ENCODE results near the gene PRMT5.
"Not testable (repeated sequence)": the region's sequence is repeated elsewhere in the genome, so short reads cannot be mapped to it uniquely, and the experiment has no call there.

PRMT5 gene

GRCh38 chr14:22932146-22932545 is 3.0 kb upstream of the PRMT5 start:
- DNase-seq (ENCODE audit: low read depth in 2 of 2): no peak

- DNase-seq (ENCODE audit: low read depth in 2 of 2): no peak
Measured at GRCh38 chr14:22929961-22930364, 787 bp upstream of the PRMT5 start.

- no peak for DNase-seq (ENCODE audit: low read depth in 2 of 2)
Measured at GRCh38 chr14:22928237-22929103, 706 bp downstream of the PRMT5 start.

- no peak for DNase-seq (ENCODE audit: low read depth in 2 of 2)
Measured at GRCh38 chr14:22926316-22926715, 2.9 kb downstream of the PRMT5 start.

- DNase-seq (ENCODE audit: low read depth in 2 of 2): no peak
Measured at GRCh38 chr14:22925513-22925912, 3.7 kb downstream of the PRMT5 start.

GRCh38 chr14:22923746-22924145 is 5.4 kb downstream of the PRMT5 start:
- DNase-seq (ENCODE audit: low read depth in 2 of 2): no peak

GRCh38 chr14:22922294-22922693 is 6.9 kb downstream of the PRMT5 start:
- DNase-seq (ENCODE audit: low read depth in 2 of 2): no peak

- DNase-seq (ENCODE audit: low read depth in 2 of 2): no peak
Measured at GRCh38 chr14:22920697-22921096, 8.5 kb downstream of the PRMT5 start.

- no peak for DNase-seq (ENCODE audit: low read depth in 2 of 2)
Measured at GRCh38 chr14:22919601-22919921, 9.6 kb downstream of the PRMT5 start.

GRCh38 chr14:22918804-22919600 is 10.2 kb downstream of the PRMT5 start, which contains the start of gene RBM23:
Gene RBM23, minus strand, starts transcription at chr14:22919149.
- DNase-seq (ENCODE audit: low read depth in 2 of 2): peak; percentile 99 to 100

- no peak for DNase-seq (ENCODE audit: low read depth in 2 of 2)
Measured at GRCh38 chr14:22915886-22916521, 13.2 kb downstream of the PRMT5 start.

GRCh38 chr14:22914836-22915235 is 14.3 kb downstream of the PRMT5 start:
- not testable (repeated sequence) for DNase-seq (ENCODE audit: low read depth in 2 of 2)

GRCh38 chr14:22910916-22911315 is 18.3 kb downstream of the PRMT5 start:
- no peak for DNase-seq (ENCODE audit: low read depth in 2 of 2)

GRCh38 chr14:22908601-22909000 is 20.6 kb downstream of the PRMT5 start:
- DNase-seq (ENCODE audit: low read depth in 2 of 2): no peak

- no peak for DNase-seq (ENCODE audit: low read depth in 2 of 2)
Measured at GRCh38 chr14:22907429-22907828, 21.7 kb downstream of the PRMT5 start.

GRCh38 chr14:22906073-22906472 is 23.1 kb downstream of the PRMT5 start:
- no peak for DNase-seq (ENCODE audit: low read depth in 2 of 2)

GRCh38 chr14:22905627-22906026 is 23.5 kb downstream of the PRMT5 start:
- no peak for DNase-seq (ENCODE audit: low read depth in 2 of 2)

GRCh38 chr14:22903742-22904087 is 25.5 kb downstream of the PRMT5 start:
- no peak for DNase-seq (ENCODE audit: low read depth in 2 of 2)

GRCh38 chr14:22901799-22902198 is 27.4 kb downstream of the PRMT5 start:
- no peak for DNase-seq (ENCODE audit: low read depth in 2 of 2)

- DNase-seq (ENCODE audit: low read depth in 2 of 2): peak in 1 of 2 donors; percentile 40
Measured at GRCh38 chr14:22900081-22900799, 28.9 kb downstream of the PRMT5 start.

- no peak for DNase-seq (ENCODE audit: low read depth in 2 of 2)
Measured at GRCh38 chr14:22898302-22899090, 30.7 kb downstream of the PRMT5 start.

Data from activated CD4-positive, alpha-beta T cell treated with anti-CD3 and anti-CD28 coated beads for 24 hours (primary cell).